CD4-positive, alpha-beta T cell treated with Interleukin-15 for 1 hour (primary cell): ENCODE results near the gene AKAP8L.
"Not testable (repeated sequence)": the region's sequence is repeated elsewhere in the genome, so short reads cannot be mapped to it uniquely, and the experiment has no call there.

Source experiments
- DNase-seq: peaks from one replicate; pipeline ENCODE4 v3.0.0-alpha.2; 2020

AKAP8L gene

DNA sequence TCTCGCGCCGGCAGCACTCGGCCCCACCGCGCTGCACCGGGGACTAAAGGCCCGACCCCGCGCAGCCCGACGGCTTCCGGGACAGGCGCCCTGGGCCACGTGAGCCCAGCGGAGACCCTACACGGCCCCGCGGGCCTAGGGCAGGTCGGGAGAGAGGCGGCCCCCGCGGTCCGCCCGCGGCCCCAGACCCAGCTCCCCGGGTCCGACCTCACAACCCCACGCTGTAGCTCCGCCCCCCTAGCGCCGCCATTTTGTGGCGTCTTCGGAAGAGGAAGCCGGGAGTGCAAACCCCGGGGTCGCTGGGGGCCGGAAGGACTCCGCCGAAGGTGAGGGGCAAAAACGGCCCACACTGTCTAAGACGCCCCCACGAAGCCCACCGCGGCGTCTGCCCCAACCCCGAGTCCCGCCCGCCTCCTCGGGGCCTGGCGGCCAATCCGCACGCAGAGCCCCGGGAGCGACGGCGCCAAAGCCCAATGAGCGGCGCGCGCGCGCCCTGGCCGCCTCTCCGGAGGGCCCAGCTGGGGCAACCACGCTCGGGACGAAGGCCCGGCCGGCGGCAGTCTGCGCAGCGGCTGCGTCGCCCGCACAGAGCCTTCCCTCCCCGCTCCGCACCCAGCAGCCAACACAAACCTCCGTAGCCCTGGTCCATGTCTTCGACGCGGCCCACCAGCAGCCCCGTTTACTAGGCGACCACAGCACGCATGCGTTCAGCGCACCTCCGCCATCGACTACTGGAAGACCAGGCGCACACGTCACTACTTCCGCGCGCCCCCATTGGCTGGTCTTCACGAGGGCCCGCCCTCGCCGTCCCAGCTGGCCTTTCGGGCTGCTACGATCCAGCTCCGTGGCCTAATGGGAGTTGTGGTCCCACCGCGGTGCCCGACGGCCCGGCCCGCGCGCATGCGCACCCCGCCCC is 39.4 kb downstream of the AKAP8L start, which contains the start of gene AKAP8:
Gene AKAP8 (minus strand): TSS at position 705 of the 916 bp plus-strand sequence. CDS start 56 bp downstream, at position 649.
- peak; percentile 99 for DNase-seq

DNA sequence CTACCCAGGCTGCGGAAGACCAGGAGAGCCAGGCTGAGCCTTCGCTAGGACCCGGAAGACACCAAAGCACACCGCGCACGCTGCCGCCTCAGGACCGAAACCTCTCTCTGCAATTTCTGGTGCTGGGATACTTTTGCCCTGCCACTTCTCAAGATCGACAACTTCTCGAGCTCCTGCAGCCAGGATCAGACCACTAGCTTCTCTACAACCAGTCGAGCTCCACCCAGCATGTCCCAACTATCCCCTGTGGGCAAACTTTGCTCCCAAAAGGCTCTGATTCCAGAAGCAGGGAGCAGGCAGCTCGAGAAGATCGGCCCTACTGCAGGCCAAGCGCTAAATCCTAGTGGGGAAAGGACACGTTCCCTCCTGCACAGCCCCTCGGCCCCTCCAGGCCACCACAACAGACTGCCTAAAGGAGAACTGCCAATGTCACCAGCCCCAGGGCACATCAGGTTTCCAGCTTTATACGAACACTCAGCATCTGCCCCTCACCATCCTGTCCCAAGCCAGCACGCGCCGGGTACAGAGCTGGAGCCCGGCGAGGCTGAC is 40.2 kb downstream of the AKAP8L start:
- DNase-seq = peak; percentile 30

DNA sequence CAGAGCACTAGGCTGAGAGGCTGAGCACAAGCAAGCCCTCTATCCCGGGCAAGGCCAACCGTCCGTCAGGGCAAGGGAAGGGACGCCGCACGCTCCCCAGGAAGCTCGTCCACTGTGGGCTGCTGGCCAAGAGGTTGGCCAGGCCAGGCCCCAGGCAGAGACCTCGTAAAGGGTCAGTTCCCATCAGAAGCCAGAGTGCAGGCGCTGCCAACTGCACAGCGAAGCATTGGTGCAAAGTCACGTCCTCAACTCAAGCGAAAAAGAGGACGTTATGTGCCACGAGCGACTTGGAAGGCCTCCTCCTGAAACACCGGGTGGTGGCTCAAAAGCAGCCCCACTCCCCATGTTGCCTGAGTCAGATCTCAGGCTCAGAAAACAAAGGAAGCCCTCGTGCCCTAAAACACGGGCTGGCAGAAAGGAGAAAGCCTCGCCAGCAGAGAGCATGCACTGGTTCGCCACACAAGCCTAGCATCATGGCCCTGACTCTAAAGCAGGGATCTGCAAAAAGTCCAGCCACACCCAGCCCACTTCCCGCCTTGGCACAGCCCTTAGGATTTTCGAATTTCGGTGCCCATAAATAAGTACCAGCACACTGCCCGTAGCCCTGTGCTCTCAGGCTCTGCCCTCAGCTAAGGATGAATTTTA is 43.9 kb downstream of the AKAP8L start:
- no peak for DNase-seq

DNA sequence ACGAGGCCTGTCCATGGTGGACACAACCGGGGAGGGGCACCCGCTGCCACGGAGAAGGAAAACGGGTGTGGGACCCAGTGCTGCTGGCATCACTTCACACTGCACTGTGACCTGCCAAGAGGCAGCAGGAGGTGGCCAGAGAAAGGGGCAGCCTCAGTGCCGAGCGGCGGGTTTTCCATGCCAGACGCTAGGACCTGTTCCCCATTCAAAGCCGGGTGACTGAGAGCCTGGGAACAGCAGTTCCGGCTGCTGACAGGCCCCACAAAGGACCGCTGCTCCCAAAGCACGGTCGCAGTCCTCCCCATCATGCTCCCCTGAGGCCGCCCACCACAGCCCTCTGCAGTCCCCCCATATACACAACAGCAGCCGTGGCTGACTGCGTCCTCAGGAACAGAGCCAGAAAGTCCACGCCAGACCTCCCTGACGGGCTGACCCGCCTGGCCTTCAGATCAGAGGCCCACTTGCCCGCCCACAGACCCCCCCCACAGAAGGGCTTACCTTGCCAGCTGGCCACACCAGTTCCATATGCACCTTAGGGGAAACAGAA is 44.6 kb downstream of the AKAP8L start:
- no peak for DNase-seq

DNA sequence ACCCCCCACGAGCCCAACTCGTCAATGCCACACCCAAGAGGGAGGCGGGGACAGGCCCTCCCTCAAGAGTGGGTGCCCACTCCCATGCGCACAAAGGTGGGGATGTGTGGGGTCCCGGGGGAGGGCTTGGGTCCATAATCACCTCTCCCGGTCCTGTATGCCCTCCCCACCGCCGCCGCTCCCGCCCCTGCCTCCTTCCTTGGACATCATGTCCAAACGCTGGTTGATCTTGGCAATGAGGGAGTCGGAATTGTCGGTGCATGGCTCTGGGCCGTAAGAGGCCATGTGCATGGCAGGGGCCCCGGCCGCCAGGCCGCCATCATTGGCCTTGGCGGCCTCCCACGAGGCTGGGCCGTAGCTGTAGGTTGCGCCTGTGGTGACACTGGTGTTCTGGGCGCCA is 45.1 kb downstream of the AKAP8L start:
- no peak for DNase-seq

DNA sequence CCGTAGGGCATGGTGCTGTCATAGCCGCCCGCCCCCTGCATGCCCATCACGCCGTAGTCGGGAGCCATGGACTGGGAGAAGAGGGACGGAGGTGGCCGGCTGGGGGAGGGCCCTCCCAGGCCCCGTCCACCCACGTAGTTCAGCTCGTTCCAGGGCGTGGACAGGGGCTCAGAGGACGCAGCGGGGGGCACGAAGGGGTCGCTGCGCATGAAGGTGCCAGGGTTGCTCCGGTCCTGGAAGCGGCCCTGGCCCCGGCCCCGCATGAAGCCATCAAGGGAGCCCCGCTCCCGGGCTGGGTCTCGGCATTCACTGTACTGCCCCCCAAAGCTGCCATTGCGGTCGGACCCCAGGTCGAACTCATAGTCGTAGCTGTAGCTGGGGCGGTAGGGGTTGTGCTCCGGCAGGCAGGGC is 45.9 kb downstream of the AKAP8L start:
- DNase-seq = no peak

DNA sequence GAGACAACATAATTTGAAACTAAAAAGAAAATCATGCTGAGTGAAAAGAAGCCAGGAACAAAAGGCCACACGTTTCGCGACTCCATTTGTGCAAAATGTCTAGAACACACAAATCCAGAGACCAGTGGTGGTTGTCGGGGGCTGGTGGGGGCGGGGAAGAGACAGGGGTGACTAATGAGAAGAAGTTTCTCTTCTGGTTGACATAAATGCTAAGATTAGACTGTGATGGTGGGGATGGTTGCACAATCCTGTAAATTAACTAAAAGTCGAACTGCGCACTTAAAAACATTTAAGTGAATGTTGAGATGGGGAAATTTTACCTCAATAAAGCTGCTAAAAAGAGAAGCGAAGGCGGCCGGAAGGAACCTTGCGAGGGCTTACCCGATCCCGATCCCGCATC is 46.3 kb downstream of the AKAP8L start:
- DNase-seq = no peak

DNA sequence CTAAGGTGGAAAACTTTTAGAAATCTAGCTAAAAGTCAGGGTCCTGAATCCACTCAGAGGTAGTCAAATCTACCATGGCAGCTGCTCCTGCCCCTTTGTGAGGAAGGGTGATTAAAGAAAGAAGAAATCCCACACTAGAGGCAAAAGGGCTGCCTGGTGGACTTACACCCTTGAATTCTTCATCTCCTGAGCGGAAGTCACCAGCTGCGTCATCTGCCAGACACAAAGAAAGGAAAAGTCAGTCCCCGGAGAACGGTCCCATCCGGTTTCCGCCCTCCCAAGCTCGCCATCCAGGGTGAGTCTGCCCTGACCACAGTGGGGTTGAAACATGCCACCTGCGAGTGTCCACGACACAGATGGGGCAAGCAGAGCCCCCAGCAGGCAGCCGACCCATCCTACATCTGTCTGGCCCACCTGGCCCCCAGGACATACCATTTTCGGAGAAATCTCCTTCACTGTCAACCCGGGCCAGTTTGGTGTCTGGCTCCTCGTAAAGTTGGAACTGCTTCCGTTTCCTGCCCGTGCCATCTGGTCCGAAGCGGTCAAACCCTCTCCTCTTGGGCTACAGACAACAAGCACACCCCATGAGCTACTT is 46.9 kb downstream of the AKAP8L start:
- DNase-seq = no peak

DNA sequence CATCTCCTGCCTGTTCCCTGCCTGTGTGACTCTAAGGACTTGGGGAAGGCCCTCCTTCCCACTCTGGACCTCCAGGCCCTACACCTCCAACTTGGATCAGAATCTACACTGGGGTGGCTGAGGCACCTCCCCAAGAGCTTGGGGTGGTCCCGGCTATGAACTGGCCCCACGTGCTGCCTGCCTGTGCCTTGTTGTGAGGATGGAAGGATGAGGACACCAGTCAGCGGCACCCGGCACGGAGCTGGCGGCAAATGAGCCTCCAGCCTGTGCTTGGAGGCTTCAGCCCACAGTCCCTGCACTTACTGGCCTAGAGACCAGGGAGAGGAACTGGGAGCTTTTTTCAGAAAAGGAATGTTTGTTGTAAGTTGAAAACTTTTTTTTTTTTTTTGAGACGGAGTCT is 47.7 kb downstream of the AKAP8L start:
- no peak for DNase-seq

DNA sequence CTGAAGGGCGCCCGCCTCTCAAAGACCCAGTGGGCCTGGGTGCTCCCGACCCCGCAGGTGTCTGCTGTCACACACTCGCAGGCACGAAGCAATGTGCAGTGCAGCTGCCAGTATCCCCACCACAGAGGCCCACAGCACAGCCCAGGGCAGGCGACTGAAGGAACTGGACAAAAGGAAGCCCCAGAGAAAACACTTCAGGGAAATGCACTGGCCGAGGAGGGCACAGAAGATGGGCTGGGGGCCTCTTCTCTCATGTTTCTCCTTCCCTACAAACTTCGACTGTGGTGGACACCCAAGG is 49.2 kb downstream of the AKAP8L start:
- DNase-seq = no peak

DNA sequence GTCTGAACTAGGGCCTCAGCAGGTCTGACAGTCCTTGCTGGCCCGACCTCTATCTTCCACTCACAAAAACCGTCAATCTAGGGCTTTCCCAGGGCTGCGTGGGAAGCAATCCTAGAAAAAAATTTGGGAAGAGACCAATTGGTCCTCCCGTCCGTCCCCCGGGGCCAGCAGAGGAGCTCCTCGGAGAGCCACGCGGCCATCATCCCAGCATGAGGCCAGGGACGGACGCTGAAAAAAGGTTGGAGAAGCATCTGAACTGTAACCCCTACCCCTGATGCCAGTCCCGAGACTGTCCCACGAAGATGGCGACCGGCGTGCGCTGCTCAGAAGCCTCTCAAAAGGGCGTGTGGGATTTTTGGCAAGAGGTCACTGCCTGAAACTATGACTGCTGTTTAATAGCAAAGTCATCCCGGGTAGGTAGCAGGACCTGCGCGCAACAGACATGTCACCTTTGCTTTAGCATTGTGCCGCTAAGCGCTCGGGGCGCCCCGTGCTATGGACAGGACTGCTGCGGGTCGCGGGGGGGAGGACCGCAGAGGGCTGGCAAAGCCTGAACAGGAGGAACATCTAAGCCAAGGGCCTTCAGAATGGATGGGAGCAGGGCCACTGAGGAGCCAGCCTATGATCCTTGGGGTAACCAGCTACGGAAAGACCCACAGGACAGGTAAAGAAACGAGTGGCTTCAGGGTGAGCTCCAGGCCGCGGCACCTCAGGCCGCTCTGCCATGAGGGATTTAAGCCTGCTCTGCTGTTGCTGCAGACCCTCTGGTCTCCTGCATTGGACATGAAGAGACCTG is 49.8 kb downstream of the AKAP8L start:
- no peak for DNase-seq

DNA sequence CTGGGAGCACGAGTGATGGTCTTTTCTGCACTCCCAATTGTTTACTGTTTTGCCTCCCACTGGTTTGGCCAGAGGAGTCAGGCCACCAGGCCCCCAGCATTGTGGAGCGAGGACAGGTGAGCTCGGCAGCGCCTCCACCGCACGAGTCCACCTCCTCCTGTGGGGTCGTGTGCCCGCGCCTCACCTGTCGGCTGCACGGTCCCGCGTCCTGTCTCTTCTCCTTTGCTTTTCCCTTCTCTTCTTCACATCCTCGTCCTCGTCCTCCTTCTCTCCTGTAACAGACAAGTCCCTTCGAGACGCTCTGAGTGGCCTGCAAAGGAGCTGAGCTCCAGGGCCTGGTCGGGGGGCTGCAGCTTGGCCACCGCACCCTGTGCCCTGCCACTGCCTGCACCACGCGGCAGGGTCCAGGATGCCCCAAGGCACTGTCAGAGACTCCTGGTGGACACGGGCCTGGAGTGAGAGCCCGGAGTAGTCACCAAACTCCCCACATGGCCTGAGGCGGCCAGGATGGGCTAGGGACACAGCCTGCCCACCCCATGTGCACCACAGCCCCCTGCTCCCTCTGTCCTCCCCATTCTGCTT is 50.6 kb downstream of the AKAP8L start:
- DNase-seq = no peak

DNA sequence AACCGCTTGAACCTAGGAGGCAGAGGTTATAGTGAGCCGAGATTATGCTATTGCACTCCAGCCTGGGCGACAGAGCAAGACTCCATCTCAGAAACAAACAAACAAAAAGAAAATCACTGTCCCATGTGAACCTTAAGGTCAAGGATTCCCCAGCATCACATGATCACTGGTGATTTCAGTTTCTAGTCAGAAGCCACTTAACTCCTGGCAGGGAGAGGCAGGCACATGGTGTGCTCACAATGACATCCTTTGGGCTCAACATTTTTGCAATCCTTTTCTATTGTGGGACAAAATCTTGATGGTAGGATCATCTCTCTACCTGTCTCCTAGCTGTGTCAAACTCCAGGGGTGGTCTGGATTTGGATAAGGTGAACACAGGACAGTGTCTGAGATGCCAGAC is 51.3 kb downstream of the AKAP8L start:
- no peak for DNase-seq

DNA sequence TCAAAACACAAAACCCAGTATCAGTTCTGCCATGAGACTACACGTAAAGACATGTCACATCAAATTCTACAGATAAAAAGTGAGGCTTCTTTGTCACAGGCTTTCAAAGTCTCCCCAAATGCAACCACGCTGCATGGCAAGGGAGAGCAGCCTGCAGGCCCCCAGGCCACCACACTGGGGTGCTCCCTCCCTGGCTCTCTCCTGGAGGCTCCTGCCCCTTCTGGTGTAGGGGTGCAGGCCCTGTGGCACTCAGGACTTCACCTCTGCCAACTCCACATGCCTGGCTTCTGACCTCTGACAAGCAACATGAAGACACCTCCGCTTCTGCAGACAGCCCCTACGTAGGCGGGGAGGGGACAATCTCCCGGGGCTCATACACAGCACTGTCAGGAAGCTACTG is 53.5 kb downstream of the AKAP8L start:
- DNase-seq = no peak

DNA sequence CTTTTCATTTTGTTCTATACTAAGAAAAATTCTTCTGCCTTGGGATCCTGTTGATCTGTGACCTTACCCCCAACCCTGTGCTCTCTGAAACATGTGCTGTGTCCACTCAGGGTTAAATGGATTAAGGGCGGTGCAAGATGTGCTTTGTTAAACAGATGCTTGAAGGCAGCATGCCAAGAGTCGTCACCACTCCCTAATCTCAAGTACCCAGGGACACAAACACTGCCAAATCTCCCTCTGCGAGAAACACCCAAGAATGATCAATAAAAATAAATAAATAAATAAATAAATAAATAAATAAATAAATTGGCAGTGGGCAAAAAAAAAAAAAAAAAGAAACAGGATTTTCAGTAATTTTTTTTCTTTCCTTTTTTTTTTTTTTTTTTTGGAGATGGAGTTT is 55.0 kb downstream of the AKAP8L start:
- DNase-seq = not testable (repeated sequence)

DNA sequence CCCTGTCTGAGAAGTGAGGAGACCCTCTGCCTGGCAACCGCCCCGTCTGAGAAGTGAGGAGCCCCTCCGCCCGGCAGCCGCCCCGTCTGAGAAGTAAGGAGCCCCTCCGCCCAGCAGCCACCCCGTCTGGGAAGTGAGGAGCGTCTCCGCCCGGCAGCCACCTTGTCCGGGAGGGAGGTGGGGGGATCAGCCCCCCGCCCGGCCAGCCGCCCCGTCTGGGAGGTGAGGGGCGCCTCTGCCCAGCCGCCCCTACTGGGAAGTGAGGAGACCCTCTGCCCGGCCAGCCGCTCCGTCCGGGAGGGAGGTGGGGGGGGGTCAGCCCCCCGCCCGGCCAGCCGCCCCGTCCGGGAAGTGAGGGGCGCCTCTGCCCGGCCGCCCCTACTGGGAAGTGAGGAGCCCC is 55.7 kb downstream of the AKAP8L start:
- DNase-seq = not testable (repeated sequence)

DNA sequence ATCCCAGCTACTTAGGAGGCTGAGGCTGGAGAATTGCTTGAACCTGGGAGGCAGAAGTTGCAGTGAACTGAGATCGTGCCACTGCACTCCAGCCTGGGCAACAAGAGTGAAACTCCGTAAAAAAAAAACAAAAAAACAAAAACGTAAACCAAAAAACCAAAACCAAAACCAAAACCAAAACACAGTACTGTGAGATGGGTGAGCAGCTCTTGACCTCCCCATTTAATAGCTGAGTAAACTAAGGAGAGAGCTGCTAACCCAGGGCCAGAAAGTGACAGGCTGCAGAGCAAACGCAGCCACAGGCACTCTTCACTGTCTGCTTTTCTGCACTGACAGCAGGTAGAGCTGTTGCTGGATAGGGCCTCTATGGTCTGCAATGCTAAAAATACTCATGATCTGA is 58.8 kb downstream of the AKAP8L start:
- not testable (repeated sequence) for DNase-seq

DNA sequence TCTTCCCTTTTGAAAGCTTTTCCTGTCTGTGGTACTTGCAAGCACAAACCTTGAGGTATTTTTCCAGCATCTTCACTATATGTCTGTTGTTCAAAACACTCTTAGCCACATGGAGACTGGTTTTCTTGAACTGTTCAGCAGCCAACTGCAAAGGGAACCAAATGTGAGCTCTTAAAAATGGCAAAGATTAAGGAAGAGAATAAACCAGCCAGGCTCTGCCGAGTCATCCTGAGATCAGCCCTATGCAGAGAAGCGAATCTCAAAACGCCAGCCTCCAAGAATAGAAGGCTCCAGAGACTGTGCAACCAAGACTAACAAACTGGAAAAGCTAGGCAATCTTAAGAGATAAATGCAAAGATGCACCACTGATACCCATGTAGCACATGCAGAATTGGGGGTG is 59.9 kb downstream of the AKAP8L start:
- DNase-seq = no peak

DNA sequence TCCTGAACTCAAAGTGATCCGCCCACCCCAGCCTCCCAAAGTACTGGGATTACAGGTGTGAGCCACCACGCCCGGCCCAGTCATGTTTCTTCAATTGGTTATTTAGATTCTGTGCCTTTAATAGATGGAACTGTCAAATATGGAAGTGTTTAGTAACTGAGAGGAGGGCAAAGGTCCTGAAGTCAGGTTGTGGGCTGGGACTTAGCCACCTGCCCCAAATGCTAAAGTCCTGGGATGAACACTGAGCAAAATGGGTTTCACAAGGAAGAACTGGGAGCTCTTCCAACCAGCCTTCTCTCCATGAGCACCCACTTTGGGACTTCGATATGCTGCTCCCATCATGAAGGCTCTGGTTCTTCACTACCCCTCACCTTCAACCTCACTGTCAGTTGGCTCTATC is 60.9 kb downstream of the AKAP8L start:
- DNase-seq = no peak

DNA sequence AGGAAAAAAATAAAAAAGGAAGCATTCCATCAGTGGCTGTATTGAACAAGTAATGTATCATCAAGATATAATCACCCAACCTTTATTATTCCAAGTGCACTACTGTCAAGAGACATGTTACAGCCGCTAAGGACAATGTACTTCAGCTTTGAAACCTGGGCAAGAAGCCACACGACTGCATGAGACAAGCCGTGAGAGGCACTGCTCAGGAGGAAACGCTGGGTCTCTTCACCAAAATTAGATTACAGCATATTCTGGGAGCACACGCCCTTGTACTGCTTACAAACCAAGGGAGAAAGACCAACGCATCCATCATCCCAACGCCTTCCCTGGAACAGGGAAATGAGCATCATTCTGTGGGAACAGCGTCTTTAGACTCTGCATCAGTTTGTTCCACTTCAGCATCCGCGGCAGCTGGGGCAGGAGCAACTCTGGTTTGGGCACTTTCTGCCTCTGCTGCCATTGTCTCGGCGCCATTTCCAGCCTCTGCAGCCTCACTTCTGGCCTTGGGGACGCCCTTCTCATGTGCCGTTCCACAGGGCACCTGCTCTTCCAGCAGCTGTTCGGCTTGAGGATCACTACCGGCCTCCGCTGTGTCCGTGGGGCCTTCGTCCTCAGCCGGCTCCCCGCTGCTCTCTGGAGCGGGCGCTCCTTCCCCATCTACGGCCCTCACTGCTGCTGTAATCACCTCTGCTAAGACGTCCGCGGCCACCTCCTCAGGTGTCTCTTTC is 64.1 kb downstream of the AKAP8L start:
- no peak for DNase-seq

DNA sequence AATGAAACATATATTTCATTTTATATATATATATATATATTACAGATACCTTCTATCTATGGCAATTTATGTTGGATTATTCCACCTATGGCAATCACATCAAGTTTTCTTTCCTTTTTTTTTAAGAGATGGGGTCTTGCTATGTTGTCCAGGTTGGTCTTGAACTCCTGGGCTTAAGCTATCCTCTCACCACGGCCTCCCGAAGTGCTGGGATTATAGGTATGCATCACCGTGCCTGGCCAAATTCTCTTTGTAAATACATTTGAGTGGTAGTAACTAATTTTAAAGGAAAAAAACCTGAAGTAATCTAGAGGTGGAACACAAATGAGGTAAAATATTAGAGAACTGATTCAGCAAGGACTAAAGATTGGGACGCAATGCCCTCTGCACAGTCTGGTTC is 64.9 kb downstream of the AKAP8L start:
- no peak for DNase-seq

DNA sequence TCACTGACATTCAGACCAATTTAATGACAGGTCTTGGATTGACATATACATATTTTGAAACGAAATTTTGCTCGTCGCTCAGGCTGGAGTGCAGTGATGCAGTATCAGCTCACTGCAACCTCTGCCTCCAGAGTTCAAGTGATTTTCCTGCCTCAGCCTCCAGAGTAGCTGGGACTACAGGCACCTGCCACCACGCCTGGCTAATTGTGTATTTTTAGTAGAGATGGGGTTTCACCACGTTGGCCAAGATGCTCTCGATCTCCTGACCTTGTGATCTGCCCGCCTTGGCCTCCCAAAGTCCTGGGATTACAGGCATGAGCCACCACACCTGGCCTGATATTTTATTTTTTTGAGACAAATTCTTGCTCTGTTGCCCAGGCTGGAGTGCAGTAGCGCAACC is 66.3 kb downstream of the AKAP8L start:
- DNase-seq = not testable (repeated sequence)
